ENCODE results near the gene ARL6IP6. TPM values are rescaled to one million over a fixed set of nuclear protein-coding genes. Genes with fewer than 3 reads are reported as not detected.

The ARL6IP6 gene
- 64.1 TPM for polyA plus RNA-seq (ENCODE audit: insufficient read length)
- long read RNA-seq, donor 1, transcript ARL6IP6-201 (4 exons, 2,805 nt) = major isoform, 16 of 18 reads
- long read RNA-seq, donor 1, partial matches to known transcripts = 0 of 18 reads
- long read RNA-seq, donor 1, other reads (novel, unspliced or antisense) = 0 of 18 reads
- long read RNA-seq, donor 2, transcript ARL6IP6-201 (4 exons, 2,805 nt) = major isoform, 26 of 28 reads
- long read RNA-seq, donor 2, partial matches to known transcripts = 0 of 28 reads
- long read RNA-seq, donor 2, other reads (novel, unspliced or antisense) = 0 of 28 reads
- long read RNA-seq, donor 3, transcript ARL6IP6-201 (4 exons, 2,805 nt) = major isoform, 20 of 22 reads
- long read RNA-seq, donor 3, partial matches to known transcripts = 0 of 22 reads
- long read RNA-seq, donor 3, other reads (novel, unspliced or antisense) = 0 of 22 reads
- long read RNA-seq, donor 4, partial matches to known transcripts = 0 of 2 reads
- long read RNA-seq, donor 4, other reads (novel, unspliced or antisense) = 0 of 2 reads
- long read RNA-seq, donor 5, transcript ARL6IP6-201 (4 exons, 2,805 nt) = major isoform, 39 of 43 reads
- long read RNA-seq, donor 5, partial matches to known transcripts = 0 of 43 reads
- long read RNA-seq, donor 5, other reads (novel, unspliced or antisense) = 0 of 43 reads
- long read RNA-seq, donor 6, transcript ARL6IP6-201 (4 exons, 2,805 nt) = major isoform, 38 of 38 reads
- long read RNA-seq, donor 6, partial matches to known transcripts = 0 of 38 reads
- long read RNA-seq, donor 6, other reads (novel, unspliced or antisense) = 0 of 38 reads
- long read RNA-seq, donor 7, transcript ARL6IP6-201 (4 exons, 2,805 nt) = major isoform, 34 of 36 reads
- long read RNA-seq, donor 7, partial matches to known transcripts = 0 of 36 reads
- long read RNA-seq, donor 7, other reads (novel, unspliced or antisense) = 0 of 36 reads
- long read RNA-seq, donor 8, transcript ARL6IP6-201 (4 exons, 2,805 nt) = major isoform, 9 of 9 reads
- long read RNA-seq, donor 8, partial matches to known transcripts = 0 of 9 reads
- long read RNA-seq, donor 8, other reads (novel, unspliced or antisense) = 0 of 9 reads

DNA sequence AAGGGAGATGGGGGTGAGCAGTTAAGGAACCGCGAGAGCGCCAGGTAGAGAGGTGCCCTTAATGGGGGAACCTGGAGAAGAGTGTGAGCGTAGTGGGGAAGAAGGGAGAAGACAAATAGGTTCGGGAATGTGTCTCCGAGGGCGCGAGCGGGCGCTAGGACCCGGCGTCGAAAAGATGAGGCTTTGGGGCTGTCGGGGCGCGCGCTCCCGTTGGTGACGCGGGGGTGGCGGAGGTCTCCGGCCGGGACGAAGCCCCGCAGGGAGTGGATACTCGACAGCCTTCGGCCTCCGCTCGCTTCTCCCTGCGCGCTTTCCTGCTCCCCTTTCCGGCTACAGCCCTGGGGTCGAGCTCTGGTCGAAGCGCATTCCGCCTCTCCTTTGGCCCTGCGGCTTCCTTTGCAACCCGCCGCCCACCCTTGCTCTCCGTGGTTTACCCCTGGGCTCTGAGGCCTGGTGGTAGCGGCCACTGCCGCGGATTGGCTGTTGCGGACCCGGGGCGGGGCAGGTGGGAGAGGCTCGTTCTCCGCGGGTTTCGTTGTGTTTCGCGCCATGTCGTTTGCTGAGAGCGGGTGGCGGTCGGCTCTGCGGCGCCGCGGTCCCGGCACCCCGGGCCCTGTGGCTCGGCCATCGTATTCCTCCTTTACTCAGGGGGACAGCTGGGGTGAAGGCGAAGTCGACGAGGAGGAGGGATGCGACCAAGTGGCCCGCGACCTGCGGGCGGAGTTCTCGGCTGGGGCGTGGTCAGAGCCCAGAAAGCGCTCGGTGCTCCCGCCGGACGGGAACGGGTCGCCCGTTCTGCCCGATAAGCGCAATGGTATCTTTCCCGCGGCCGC, at the start of gene ARL6IP6:
Gene ARL6IP6, plus strand, starts transcription at position 545 of the 833 bp plus-strand sequence. Its CDS starts 5 bp downstream, at position 550.
- peak; percentile 93 for DNase-seq

DNA sequence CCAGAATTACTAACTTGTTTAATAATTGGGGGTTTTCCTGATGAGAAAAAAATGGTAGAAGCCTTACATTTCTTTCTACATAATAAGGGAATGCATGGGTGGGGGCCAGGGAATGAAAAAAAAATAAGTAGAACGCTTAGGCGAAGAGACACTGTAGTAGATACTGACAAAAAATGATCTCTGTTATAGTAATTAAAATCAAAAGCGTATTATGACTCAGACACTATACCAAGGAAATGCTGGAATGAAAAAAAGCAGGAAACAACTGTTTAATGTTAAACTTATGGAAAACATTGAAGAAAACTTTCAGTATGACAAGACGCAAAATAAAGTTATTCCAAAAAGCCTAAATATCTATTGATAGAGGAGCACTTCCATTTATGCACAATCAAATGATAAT, 44.1 kb upstream of the ARL6IP6 start:
- no peak for DNase-seq

DNA sequence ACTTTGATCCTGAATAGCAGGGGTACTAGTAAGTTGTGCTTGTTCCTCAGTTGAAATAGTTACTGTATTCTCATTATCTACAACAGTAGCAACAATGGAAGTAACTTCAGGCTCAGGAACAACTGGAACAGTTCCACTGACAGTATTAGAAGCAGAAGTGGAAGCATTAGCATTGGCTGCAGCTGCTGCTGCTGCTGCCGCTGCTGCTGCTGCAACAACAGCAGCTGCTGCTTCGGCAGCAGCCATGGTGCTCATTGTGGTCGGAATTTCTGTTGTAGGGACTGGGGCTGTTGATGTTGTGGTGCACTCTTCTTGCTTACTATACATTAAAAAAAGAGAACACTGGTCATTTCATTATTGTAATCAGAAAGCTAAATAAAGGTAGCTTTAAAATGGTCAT, 42.0 kb upstream of the ARL6IP6 start:
- DNase-seq = no peak

DNA sequence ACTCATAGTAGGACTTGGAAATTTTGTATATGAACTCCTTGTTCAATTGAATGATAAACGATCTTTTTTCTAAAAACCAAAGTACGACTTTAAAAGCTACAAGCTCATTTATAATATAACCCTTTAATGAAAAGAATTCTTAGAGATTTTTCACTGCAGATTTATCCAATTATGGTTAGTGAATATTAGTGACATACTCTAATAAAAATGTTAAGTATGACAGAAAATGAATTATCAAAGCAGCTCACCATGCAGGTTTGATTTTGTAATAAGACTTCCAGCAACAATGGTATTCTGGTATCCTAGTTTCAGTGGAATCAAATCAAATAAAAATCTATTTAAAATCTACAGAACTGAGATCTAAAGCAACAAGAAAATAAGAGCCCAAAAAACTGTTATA, 39.6 kb upstream of the ARL6IP6 start:
- no peak for DNase-seq

DNA sequence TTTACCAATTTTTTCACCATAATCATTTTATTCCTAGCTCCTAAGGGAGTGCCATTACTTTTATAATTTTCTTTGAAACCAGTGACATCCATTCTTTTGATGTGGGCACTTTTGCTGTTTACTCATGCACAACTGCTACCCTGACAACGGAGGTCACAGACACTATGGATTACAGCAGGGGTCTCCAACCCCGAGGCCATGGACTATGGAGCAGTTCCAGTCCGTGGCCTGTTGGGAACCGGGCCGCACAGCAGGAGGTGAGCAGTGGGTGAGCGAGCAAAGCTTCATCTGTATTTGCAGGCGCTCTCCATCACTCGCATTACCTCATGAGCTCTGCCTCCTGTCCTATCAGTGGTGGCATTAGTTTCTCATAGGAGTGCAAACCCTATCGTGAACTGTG, 35.8 kb upstream of the ARL6IP6 start:
- no peak for DNase-seq

DNA sequence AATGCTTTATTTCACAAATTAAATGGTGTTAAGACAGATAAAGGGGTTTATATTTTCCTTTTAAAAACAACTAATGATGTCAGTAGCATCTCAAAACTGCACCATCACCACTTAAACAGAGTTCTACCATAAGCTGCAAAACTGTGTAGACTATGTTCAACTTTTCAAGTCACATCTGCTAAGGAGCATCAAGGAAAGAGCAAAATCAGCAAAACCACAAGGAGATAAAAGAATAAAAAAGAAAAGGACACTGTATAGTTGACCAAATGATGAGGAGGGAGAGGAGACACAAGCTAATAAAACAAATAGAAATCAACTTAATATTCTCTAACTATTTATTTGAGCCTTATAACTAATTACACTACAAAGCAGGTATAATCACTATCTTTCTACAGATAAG, 35.0 kb upstream of the ARL6IP6 start:
- no peak for DNase-seq

DNA sequence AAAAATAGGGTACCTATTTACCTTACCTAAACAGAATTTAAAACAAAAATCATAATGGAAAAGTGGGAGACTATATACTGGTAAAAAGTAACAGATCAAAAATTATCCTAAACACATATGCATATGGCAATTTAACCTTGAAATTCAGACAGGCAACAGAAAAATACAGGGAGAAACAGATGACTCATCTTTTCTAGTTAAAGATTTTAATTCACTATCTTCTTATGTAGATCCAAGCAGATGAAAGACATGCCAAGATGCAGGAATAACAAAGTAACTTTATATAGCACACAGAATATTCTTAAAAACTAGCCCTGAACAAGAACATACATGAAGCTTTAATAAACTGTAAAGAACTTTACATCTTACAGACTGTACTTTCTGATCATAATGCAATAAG, 32.1 kb upstream of the ARL6IP6 start:
- DNase-seq = no peak

DNA sequence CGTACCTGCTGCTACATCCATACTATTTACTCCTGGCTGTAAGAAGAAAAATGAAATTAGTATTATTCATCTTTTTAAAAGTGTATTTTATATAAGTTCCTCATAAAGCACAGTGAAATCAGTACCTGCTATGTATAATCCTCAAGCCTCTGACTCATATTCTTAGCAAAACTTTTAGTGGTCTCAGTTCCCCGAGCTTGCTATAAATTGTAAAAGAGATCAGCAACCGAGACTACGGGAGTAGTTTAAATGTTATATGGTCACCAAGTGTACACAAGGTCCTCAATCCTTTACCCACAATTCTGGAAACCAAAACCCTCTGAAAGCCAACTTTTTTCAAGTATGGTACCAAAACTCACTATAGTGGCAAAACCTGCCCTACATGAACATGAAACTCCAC, 25.4 kb upstream of the ARL6IP6 start:
- DNase-seq = no peak

DNA sequence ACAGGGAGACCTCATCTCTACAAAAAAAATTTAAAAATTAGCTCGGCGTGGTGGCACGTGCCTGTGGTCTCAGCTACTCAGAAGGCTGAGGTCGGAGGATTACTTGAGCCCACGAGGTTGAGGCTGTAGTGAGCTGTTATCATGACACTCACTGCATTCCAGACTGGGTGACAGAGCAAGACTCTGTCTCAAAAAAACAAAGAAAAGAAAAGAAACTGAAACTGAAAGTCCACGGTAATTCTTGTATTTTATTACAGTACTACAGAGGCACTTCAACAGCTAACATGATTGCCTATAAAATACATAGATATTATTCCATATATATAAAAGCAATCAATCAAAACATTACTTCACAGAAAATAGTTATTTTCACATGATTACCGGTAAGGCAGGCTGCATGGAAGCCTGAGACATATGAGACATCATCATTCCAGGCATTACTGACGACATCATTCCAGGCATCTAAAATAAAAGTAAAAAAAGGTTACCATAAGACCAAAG, 24.2 kb upstream of the ARL6IP6 start:
- no peak for DNase-seq

DNA sequence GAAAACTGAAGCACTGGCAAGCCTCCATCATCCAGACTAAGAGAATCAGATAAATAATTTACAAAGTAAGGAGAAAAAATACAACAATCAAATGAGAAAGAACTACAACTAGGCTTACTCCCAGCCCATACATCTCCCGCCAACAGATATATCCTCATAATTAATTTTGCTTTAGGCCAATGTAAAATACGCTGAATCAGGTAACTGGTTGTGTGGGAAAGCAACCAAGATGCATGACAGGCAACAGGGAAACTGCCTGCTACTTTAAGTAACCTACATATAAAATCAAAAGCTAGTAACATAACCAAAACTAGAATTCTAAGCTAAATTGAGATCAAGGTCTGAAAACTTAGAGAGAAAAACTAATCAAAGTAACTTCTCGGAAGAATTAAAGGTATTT, 22.7 kb upstream of the ARL6IP6 start:
- DNase-seq = no peak

DNA sequence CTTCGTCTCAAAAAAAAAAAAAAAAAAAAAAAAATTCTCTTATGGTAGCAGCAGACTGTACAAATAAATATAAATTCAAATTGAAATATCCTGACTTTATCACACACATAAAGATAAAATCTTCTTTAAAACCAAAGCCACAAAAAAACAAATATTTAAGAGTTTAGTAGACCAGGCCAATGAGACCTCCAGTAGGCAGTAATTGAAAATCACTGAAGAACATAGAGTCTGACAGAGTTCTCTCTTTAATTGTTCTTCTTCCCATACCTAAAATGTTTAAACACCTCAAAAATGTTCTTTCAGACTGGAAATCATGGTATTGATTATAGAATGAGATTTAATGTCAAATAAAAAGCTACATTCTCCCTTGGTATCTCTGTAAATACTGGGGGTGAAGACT, 21.9 kb upstream of the ARL6IP6 start:
- no peak for DNase-seq

DNA sequence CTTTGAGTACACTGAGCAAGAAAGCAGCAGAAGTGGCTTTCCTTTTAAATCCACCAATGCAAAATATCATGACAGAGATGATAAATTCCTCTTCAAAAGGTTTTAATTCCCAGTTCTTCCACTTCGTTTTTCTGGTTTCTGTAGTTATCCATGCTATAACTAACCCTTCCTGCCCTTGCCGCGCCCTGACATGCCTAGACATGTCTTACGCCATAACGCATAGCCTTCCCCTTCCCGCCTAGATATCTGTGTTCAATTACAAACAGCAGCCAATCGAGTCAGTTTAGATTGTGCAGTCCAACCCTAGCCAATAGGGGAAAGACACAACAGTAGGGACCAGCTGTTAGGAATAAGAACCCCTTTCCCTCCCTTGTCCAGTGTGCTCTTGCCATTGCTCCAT, 17.2 kb upstream of the ARL6IP6 start:
- DNase-seq = no peak

DNA sequence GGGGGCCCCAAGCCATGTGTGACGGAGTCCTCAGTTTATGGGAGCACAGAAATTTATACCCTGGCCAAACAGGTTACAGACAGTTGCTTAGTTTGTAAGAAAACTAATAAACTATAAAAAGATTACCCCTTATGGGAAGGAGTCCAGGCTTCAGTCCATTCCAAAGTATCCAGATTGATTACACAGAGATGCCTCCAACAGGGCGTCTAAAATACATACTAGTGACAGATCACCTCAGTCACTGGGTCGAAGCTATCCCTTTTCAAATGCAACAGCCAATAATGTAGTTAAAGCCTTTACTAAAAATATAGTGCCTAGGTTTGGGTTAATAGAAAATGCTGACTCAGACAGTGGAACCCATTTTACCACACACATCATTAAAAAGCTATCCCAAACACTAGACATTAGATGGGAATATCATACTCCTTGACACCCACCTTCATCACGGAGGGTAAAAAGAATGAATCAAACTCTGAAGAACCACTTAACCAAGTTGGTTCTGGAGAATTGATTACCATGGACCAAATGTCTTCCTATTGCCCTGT, 11.9 kb upstream of the ARL6IP6 start:
- no peak for DNase-seq

DNA sequence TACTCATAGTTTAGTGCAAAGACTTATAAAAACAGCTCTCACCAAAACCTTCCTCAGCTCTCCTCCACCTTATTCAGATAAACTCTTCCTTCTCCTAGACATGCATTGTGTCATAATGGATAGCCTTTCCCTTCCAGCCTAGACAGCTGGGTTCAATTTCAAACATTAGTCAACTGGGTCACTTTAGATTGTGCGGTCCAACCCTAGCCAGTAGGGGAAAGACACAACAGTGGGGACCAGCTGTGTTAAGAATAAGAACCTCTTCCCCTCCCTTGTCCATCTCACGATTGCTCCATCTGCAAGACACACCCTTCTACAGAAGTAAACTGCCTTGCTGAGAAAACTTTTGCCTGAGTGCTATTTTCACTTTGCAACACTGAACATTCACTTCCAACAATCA, 9.7 kb upstream of the ARL6IP6 start:
- DNase-seq = no peak

DNA sequence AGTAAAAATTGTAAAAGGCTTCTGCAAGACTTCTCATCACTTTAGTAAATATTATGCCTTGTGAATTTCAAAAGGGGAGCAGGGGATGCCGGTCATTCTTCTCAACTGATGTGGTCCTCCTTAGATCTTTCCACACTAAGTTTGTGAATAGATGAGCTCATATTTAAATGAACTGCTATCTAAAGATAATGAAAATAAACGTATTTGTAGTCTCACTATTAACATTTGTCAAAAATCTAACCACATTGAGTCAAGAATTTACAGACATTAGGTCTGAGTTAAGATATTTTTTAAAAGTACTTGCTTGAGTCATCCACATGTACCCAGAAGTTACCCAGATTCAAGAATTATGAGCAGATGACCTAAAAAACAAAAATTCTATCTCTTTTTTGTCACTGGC, 7.7 kb upstream of the ARL6IP6 start:
- DNase-seq = no peak

DNA sequence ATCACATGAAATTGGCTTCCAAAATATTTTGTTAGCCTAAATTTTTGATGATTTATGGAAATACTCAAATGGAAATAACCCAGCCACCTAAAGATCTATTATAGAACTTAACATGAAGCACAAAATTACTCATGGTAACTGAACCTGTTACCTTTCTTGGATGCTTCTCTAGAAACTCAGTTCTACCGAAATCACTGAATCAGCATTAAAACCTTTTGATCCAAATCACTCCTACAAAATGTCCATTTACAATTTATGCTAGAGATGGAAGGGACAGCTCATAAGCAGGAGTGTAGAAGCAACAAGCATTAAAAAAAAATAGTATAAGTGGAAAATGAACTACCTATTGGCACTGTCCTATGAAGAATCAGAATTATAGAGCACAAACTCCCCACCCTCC, 3.3 kb upstream of the ARL6IP6 start:
- DNase-seq = no peak

DNA sequence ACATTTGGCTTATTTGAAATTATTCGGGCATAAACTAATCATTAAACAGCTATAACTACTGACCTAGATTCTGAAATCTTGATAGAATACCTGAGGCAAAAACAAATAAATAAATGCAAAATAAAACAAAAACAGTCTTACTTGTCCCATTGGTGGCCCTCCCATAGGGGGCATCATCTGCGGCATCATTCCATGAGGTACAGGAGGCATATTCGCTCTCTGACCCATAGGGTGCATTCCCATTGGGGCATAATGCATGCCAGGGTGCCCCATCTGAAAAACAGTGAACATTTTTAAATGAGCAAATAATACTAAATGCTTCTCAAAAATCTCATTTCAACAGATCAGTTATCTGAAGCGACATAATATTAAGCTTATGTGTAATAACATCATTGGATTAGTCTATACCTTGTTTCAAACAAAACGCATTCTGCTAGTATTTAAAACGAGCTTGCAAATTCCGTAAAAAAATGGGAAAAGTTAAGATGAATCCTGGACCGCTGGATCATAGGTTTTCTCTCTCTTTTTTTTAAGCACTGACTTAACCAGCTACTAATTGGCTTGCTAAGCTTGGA, 2.5 kb upstream of the ARL6IP6 start:
- peak; percentile 14 for DNase-seq

DNA sequence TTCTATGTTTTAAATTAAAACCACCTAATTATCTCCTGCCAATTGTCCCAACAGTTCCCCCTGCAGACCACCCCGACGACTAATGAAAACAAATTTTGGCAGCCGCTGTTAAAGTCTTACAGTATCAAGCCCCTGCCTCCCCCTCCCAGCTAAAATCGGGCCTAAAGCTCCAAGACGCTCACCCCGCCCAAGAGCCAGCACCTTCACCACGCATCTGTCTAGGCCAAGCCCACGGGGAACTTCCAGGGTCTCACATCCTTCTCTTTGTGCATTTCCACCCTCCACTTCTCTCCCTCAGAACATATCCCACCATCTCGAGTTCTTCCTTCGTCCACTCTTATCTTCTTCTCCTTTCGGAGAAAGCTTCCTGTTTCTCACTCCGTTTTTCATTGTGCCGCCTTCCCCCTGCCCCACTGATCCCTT, 1.6 kb upstream of the ARL6IP6 start:
- peak; percentile 43 for DNase-seq

DNA sequence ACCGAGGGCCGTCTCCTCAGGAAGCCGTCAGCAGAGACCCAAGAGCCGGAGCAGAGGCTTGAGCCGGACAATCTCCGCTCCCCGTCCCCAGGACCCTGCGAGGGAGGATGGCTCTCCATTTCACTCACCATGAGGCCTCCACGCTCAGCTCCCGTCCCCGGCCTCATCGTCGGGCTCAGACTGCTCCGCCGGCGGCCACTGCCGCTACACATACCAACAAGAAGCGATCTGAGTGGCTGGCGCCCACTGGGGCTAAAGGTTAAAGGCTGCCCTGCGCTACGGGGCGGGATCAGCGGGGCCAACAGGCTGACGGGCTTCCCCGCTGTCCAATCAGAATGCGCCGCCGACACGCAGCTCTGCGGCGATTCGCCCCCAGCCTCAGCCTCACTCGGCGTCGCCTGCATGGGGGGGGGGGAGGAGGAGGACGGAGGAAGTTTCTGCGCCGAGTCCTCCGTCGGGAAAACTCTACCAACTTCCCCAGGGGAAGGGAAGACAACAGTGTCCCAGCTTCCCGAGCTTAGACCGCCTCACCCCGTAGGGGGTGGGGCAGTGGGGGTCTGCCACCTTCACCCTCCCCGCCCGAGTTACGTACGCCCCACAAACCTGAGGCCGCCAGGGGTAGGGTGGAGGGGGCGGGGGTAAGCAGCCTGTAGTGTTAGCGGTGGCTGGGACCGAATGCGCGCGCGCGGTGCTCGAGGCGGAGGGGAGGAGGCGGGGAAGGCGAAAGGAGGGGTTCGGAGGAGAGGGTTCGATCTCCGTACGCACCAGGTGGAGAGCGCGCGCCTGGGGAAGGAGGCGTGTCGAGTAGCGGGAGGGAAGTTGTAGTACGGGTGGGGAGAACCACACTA, 968 bp upstream of the ARL6IP6 start, which contains the start of gene PRPF40A:
Gene PRPF40A, minus strand, starts transcription at position 234 of the 848 bp plus-strand sequence. Its CDS starts 22 bp downstream, at position 212.
- DNase-seq = peak; percentile 97
